ENCODE measurements around the gene CCDC102A. TPM values are rescaled to one million over a fixed set of nuclear protein-coding genes. Genes with fewer than 3 reads are reported as not detected.
"Not testable (repeated sequence)": the region's sequence is repeated elsewhere in the genome, so short reads cannot be mapped to it uniquely, and the experiment has no call there.

The CCDC102A gene
- total RNA-seq, 4 donors from 2014 or later: 1.7 to 10.7 (median 2.5) TPM

- Histone ChIP-seq H3K9me3 (no peaks in the 10 kb centered on the region), H3K27me3 (no peaks in the 10 kb centered on the region), H3K36me3 (no peaks in the 10 kb centered on the region), H3K27ac (no peak overlapping the region), H3K4me3 (no peak overlapping the region), H3K4me1 (no peaks in the 10 kb centered on the region)
- DNase-seq: peak in 1 of 3 donors; percentile 13
- TF ChIP-seq POLR2A (IDR thresholded peaks at IDR 0.05): no peak
- TF ChIP-seq, protein P1, sequence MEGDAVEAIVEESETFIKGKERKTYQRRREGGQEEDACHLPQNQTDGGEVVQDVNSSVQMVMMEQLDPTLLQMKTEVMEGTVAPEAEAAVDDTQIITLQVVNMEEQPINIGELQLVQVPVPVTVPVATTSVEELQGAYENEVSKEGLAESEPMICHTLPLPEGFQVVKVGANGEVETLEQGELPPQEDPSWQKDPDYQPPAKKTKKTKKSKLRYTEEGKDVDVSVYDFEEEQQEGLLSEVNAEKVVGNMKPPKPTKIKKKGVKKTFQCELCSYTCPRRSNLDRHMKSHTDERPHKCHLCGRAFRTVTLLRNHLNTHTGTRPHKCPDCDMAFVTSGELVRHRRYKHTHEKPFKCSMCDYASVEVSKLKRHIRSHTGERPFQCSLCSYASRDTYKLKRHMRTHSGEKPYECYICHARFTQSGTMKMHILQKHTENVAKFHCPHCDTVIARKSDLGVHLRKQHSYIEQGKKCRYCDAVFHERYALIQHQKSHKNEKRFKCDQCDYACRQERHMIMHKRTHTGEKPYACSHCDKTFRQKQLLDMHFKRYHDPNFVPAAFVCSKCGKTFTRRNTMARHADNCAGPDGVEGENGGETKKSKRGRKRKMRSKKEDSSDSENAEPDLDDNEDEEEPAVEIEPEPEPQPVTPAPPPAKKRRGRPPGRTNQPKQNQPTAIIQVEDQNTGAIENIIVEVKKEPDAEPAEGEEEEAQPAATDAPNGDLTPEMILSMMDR (IDR thresholded peaks at IDR 0.05): no peak
These were observed 36.8 kb upstream of the CCDC102A start for GRCh38 chr16:57572978-57573728.

DNA sequence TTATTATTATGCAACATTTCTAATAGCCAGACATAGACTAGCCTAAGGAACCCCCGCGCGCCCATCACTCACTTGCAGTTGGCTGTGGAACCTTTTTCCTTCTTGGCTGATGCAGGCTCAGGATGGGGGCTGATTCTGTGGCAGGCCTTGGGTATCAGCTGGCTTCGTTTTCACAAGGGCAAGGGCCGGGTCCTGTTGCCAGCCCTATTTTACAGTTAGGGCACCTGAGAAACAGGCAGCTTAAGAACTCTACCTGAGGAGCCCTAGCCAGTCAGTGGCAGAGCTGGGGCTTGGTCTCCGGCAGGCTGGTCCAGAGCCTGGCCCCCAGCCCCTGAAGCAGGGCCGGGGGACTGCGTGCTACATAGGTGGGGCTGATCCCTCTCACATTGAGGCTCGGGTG lies 34.7 kb upstream of the CCDC102A start:
- Histone ChIP-seq H3K4me3 (no peak overlapping the region), H3K27me3 (no peaks in the 10 kb centered on the region), H3K27ac (no peak overlapping the region), H3K4me1 (no peaks in the 10 kb centered on the region), H3K36me3 (no peaks in the 10 kb centered on the region), H3K9me3 (no peaks in the 10 kb centered on the region)
- TF ChIP-seq, protein P1 (IDR thresholded peaks at IDR 0.05): no peak
- no peak for TF ChIP-seq POLR2A (IDR thresholded peaks at IDR 0.05)
- DNase-seq: peak in 1 of 3 donors; percentile 8

DNA sequence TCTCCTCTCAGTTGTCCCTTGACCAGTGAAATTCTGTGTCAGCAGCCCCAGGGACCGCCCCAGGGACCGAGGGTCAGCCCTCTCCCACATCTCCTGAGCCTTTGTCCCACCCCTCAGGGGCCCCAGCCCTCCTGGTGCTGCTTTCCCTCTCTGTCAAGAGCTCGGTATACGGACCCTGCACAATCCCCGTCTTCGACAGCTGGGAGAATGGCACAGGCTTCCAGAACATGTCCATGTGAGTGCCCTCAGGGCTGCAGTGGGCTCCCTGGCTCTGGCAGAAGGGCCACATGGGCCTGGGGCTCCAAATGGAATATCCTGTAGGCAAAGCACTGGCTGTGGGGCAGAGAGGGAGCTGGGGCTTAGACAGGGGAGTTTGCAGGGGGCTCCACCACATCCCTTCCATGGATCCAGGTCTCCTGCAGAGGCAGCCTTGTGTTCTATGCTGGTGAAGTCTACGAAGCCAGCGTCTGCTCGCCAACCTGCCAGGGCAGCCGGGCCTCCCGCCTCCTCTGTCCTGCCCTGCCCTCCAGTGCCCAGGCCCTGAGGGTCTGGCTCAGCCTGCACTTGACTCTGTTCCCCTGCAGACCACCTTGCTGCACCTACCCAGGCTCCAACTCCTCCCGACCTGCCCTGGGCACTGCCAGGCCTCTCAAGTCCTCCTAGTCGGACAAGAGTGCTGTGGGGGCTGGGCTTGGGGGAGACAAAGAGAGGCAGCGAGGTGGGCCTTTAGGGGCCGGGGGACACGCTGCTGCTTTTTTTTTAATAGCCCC lies 34.1 kb upstream of the CCDC102A start:
- TF ChIP-seq, protein P1 (IDR thresholded peaks at IDR 0.05): no peak
- no peak for TF ChIP-seq POLR2A (IDR thresholded peaks at IDR 0.05)
- H3K27me3 ChIP-seq: no peaks in the 10 kb centered on the region
- H3K9me3 ChIP-seq: no peaks in the 10 kb centered on the region
- H3K27ac ChIP-seq: no peak overlapping the region
- no peaks in the 10 kb centered on the region for H3K4me1 ChIP-seq
- no peak overlapping the region for H3K4me3 ChIP-seq
- H3K36me3 ChIP-seq: no peaks in the 10 kb centered on the region
- DNase-seq: peak in 1 of 3 donors; percentile 3

DNA sequence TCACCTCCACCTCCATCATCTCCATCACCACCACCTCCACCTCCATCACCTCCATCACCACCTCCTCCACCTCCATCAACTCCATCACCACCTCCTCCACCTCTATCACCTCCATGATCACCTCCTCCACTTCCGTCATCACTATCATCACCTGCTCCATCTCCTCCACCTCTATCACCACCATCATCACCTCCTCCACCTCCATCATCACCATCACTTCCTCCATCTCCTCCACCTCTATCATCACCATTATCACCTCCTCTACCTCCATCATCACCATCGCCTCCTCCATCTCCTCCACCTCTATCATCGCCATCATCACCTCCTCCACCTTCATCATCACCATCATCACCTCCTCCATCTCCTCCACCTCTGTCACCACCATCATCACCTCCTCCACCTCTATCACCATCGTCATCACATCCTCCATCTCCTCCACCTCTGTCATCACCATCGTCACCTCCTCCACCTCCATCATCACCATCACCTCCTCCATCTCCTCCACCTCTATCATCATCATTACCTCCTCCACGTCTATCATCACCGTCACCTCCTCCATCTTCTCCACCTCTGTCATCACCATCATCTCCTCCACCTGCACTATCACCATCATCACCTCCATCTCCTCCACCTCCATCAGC lies 33.1 kb upstream of the CCDC102A start:
- Histone ChIP-seq H3K27me3 (no peaks in the 10 kb centered on the region), H3K4me3 (no peak overlapping the region), H3K4me1 (no peaks in the 10 kb centered on the region), H3K36me3 (no peaks in the 10 kb centered on the region), H3K27ac (no peak overlapping the region), H3K9me3 (no peaks in the 10 kb centered on the region)
- DNase-seq: no peak
- TF ChIP-seq, protein P1 (IDR thresholded peaks at IDR 0.05): no peak
- TF ChIP-seq POLR2A (IDR thresholded peaks at IDR 0.05): no peak

DNA sequence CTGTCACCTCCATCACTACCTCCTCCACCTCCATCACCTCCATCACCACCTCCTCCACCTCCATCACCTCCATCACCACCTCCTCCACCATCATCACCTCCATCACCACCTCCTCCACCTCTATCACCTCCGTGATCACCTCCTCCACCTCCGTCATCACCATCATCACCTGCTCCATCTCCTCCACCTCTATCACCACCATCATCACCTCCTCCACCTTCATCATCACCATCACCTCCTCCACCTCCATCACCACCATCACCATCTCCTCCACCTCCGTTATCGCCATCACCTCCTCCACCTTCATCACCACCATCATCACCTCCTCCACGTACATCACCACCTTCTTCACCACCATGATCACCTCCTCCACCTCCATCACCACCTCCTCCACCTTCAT lies 32.4 kb upstream of the CCDC102A start:
- not testable (repeated sequence) for H3K36me3 ChIP-seq, H3K9me3 ChIP-seq, H3K27me3 ChIP-seq, H3K4me1 ChIP-seq, H3K27ac ChIP-seq, H3K4me3 ChIP-seq
- peak in 1 of 3 donors; percentile 3 for DNase-seq
